ENCODE results near the gene RBM33.

RBM33 gene

GRCh38 chr7:155776606-155777005, 132.1 kb downstream of the RBM33 start:
- H3K27me3 Mint-ChIP-seq = no peaks in the 10 kb centered on the region

GRCh38 chr7:155778349-155778748, 133.9 kb downstream of the RBM33 start:
- H3K27ac Mint-ChIP-seq = no peak overlapping the region
- H3K36me3 Mint-ChIP-seq (ENCODE audit: low read depth) = peaks cover 83% of the 10 kb centered on the region

More at GRCh38 chr7:155776606-155777005, 132.1 kb downstream of the RBM33 start:
- Mint-ChIP-seq H3K27ac (no peak overlapping the region), H3K9me3 (no peaks in the 10 kb centered on the region), H3K4me3 (no peak overlapping the region), H3K4me1 (ENCODE audit: low read depth) (no peaks in the 10 kb centered on the region), H3K36me3 (ENCODE audit: low read depth) (peaks cover 79% of the 10 kb centered on the region)

GRCh38 chr7:155780884-155781283, 136.4 kb downstream of the RBM33 start:
- Mint-ChIP-seq H3K4me1 (ENCODE audit: low read depth) (no peaks in the 10 kb centered on the region), H3K27me3 (peaks cover 1% of the 10 kb centered on the region), H3K9me3 (no peaks in the 10 kb centered on the region), H3K27ac (no peak overlapping the region), H3K36me3 (ENCODE audit: low read depth) (peaks cover 68% of the 10 kb centered on the region), H3K4me3 (no peak overlapping the region)

More at GRCh38 chr7:155778349-155778748, 133.9 kb downstream of the RBM33 start:
- H3K4me1 Mint-ChIP-seq (ENCODE audit: low read depth) = no peaks in the 10 kb centered on the region
- no peaks in the 10 kb centered on the region for H3K27me3 Mint-ChIP-seq
- no peaks in the 10 kb centered on the region for H3K9me3 Mint-ChIP-seq
- no peak overlapping the region for H3K4me3 Mint-ChIP-seq

GRCh38 chr7:155781433-155781832, 137.0 kb downstream of the RBM33 start:
- H3K4me3 Mint-ChIP-seq = no peak overlapping the region
- no peaks in the 10 kb centered on the region for H3K9me3 Mint-ChIP-seq
- H3K27me3 Mint-ChIP-seq = peaks cover 7% of the 10 kb centered on the region
- peaks cover 68% of the 10 kb centered on the region for H3K36me3 Mint-ChIP-seq (ENCODE audit: low read depth)
- H3K27ac Mint-ChIP-seq = no peak overlapping the region
- peaks cover 4% of the 10 kb centered on the region for H3K4me1 Mint-ChIP-seq (ENCODE audit: low read depth)

DNA sequence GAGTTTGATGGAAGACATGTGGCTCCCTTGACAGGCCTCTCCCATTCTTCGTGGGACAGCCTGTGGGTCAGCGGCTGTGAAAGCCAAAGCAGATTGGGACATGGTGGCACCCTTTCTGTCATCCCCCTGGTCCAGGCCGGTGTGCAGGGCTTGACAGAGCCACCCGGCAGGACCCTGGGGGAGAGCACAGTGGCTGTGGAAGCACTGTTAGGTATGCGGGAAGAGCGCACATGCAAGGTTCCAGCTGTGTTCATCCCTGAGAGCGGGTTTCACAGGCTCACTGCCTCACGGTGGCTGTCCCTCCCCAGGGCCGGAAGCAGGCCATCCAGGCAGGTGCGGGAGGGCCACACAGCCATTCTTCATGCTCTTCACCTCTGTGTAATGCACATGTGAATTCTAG, 138.0 kb downstream of the RBM33 start:
- peaks cover 7% of the 10 kb centered on the region for H3K27me3 Mint-ChIP-seq
- H3K4me1 Mint-ChIP-seq (ENCODE audit: low read depth) = peaks cover 6% of the 10 kb centered on the region
- no peak overlapping the region for H3K27ac Mint-ChIP-seq
- peaks cover 62% of the 10 kb centered on the region for H3K36me3 Mint-ChIP-seq (ENCODE audit: low read depth)
- no peak overlapping the region for H3K4me3 Mint-ChIP-seq
- no peaks in the 10 kb centered on the region for H3K9me3 Mint-ChIP-seq

- Mint-ChIP-seq H3K4me3 (no peak overlapping the region), H3K27me3 (peaks cover 13% of the 10 kb centered on the region), H3K36me3 (ENCODE audit: low read depth) (peaks cover 40% of the 10 kb centered on the region), H3K27ac (no peak overlapping the region), H3K4me1 (ENCODE audit: low read depth) (peaks cover 11% of the 10 kb centered on the region), H3K9me3 (no peaks in the 10 kb centered on the region)
Measured at GRCh38 chr7:155785536-155785935, 141.1 kb downstream of the RBM33 start.

- H3K36me3 Mint-ChIP-seq (ENCODE audit: low read depth) = peaks cover 30% of the 10 kb centered on the region
- H3K4me3 Mint-ChIP-seq = no peak overlapping the region
- H3K4me1 Mint-ChIP-seq (ENCODE audit: low read depth) = peaks cover 11% of the 10 kb centered on the region
- no peak overlapping the region for H3K27ac Mint-ChIP-seq
- peaks cover 13% of the 10 kb centered on the region for H3K27me3 Mint-ChIP-seq
- H3K9me3 Mint-ChIP-seq = no peaks in the 10 kb centered on the region
Measured at GRCh38 chr7:155786491-155786890, 142.0 kb downstream of the RBM33 start.

GRCh38 chr7:155787171-155787851, 142.8 kb downstream of the RBM33 start:
- Mint-ChIP-seq H3K9me3 (no peaks in the 10 kb centered on the region), H3K36me3 (ENCODE audit: low read depth) (peaks cover 24% of the 10 kb centered on the region), H3K27me3 (peaks cover 13% of the 10 kb centered on the region), H3K4me1 (ENCODE audit: low read depth) (peaks cover 11% of the 10 kb centered on the region), H3K4me3 (no peak overlapping the region), H3K27ac (no peak overlapping the region)

DNA sequence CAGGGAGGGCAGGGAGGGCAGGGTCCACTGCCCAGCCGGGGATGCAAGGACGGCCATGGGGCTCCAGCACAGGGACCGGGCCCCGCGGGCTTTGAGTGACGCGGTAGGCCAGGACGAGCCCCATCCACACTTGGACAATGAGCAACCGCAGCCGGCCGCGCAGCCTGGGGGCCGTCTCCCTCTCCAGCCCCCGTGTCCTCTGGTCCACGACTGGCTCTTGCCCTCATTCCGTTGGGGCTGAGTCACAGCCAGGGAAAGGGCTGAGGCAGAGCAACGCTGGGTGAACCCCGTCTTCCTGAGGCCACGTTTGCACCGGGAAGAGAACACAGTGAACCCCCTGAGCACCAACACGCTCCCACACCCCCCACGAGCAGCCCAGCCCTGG, 144.1 kb downstream of the RBM33 start:
- Mint-ChIP-seq H3K9me3 (no peaks in the 10 kb centered on the region), H3K27me3 (peaks cover 13% of the 10 kb centered on the region), H3K4me3 (no peak overlapping the region), H3K36me3 (ENCODE audit: low read depth) (peaks cover 14% of the 10 kb centered on the region), H3K27ac (no peak overlapping the region), H3K4me1 (ENCODE audit: low read depth) (peaks cover 11% of the 10 kb centered on the region)

- H3K27me3 Mint-ChIP-seq = peaks cover 13% of the 10 kb centered on the region
- no peak overlapping the region for H3K4me3 Mint-ChIP-seq
- H3K27ac Mint-ChIP-seq = no peak overlapping the region
- no peaks in the 10 kb centered on the region for H3K9me3 Mint-ChIP-seq
- peaks cover 14% of the 10 kb centered on the region for H3K36me3 Mint-ChIP-seq (ENCODE audit: low read depth)
- H3K4me1 Mint-ChIP-seq (ENCODE audit: low read depth) = peaks cover 11% of the 10 kb centered on the region
Measured at GRCh38 chr7:155789001-155789725, 144.7 kb downstream of the RBM33 start.

DNA sequence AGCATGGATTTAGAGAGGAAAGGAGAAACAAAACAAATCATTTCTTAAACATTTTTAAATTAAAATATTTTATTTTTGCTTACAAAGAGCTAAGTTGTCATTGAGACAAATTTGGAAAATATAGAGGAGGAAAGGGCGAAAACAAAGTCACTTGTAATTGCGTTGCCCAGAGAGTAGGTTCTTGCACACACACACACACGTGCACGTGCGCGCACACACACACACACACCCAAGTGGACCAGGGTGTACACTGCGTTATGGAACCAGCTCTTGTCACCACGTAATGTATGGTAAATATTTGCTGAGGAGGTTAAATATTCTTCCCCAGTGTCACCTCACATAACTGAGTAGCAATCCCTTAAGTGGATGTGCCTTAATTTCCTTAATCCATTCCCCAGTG, 146.2 kb downstream of the RBM33 start:
- peaks cover 13% of the 10 kb centered on the region for H3K27me3 Mint-ChIP-seq
- no peaks in the 10 kb centered on the region for H3K9me3 Mint-ChIP-seq
- no peak overlapping the region for H3K27ac Mint-ChIP-seq
- peaks cover 11% of the 10 kb centered on the region for H3K4me1 Mint-ChIP-seq (ENCODE audit: low read depth)
- no peak overlapping the region for H3K4me3 Mint-ChIP-seq
- peaks cover 7% of the 10 kb centered on the region for H3K36me3 Mint-ChIP-seq (ENCODE audit: low read depth)

DNA sequence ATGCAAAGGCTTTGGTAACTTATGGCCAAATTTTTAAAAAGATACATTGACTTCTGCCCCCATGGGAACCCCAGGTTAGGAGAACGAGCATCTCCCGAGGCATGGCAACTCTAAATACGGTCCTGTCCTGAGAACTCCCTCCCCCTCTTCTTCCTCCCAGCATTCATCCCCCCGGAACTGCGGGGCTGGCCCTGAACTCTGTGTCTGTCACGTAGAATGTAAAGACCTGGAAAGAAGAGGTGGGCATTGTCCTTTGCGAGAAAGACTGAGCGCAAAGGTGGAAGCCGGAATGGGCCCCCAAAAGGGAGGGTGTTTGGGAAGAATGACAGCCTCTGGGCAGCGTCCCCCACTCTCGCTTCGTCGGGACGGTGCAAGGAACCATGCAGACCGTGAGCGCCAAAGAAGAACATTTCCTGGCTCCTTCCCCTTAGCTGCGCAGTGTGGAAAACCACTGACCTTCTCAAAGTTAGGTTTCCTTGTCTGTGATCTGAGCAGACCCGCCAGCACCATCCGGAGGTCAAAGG, 146.8 kb downstream of the RBM33 start:
- Mint-ChIP-seq H3K27me3 (peaks cover 8% of the 10 kb centered on the region), H3K9me3 (no peaks in the 10 kb centered on the region), H3K4me3 (no peak overlapping the region), H3K36me3 (ENCODE audit: low read depth) (peaks cover 1% of the 10 kb centered on the region), H3K4me1 (ENCODE audit: low read depth) (peaks cover 9% of the 10 kb centered on the region), H3K27ac (no peak overlapping the region)

GRCh38 chr7:155791836-155792235, 147.4 kb downstream of the RBM33 start:
- Mint-ChIP-seq H3K27me3 (peaks cover 6% of the 10 kb centered on the region), H3K36me3 (ENCODE audit: low read depth) (no peaks in the 10 kb centered on the region), H3K4me1 (ENCODE audit: low read depth) (peaks cover 6% of the 10 kb centered on the region), H3K4me3 (no peak overlapping the region), H3K27ac (no peak overlapping the region), H3K9me3 (no peaks in the 10 kb centered on the region)

DNA sequence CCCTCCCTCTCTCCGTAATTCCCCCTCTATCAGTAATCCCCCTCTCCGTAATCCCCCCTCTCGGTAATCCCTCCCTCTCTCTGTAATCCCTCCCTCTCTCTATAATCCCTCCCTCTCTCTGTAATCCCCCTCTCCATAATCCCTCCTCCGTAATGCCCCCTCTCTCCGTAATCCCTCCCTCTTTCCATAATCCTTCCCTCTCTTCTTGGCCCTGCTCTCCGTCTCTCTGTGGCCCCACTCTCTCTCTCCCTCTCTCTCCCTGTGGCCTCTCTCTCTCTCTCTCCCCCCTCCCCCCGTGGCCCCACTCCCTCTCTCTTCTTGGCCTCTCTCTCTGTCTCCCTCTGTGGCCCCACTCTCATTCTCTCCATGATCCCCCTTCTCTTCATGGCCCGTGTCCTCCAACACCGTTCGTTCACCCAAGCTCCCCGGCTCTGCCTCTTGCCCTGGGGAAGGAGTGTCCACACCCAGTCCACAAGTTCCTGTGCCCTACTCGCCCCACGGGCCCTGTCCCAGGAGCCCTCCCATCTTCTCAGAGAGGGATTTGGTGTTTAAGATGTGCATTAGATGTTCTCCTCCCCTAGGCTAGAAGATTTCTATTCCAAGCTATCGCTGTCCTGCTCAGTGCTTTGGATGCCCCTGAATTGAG, 148.0 kb downstream of the RBM33 start:
- no peaks in the 10 kb centered on the region for H3K9me3 Mint-ChIP-seq
- H3K27me3 Mint-ChIP-seq = peaks cover 6% of the 10 kb centered on the region
- H3K4me1 Mint-ChIP-seq (ENCODE audit: low read depth) = peaks cover 5% of the 10 kb centered on the region
- no peaks in the 10 kb centered on the region for H3K36me3 Mint-ChIP-seq (ENCODE audit: low read depth)
- H3K4me3 Mint-ChIP-seq = no peak overlapping the region
- no peak overlapping the region for H3K27ac Mint-ChIP-seq

GRCh38 chr7:155792999-155793560, 148.6 kb downstream of the RBM33 start:
- Mint-ChIP-seq H3K4me1 (ENCODE audit: low read depth) (no peaks in the 10 kb centered on the region), H3K4me3 (no peak overlapping the region), H3K9me3 (no peaks in the 10 kb centered on the region), H3K27me3 (peaks cover under 1% of the 10 kb centered on the region), H3K27ac (no peak overlapping the region), H3K36me3 (ENCODE audit: low read depth) (no peaks in the 10 kb centered on the region)

Measured in stimulated activated naive CD8-positive, alpha-beta T cell treated with anti-CD3 and anti-CD28 coated beads, Interleukin-15, Interleukin-2, amounts not matched to agents 100 ng/mL and 50 ng/mL, for 24 hours (primary cell).